Measurements from ENCODE around the gene PER1. TPM values are rescaled to one million over a fixed set of nuclear protein-coding genes. Genes with fewer than 3 reads are reported as not detected.

The PER1 gene
- total RNA-seq, 1 donor: 16.6 TPM

GRCh38 chr17:8105957-8106398, 46.2 kb downstream of the PER1 start:
- peak; percentile 79 for DNase-seq (ENCODE audit: insufficient read length, low spot score, missing footprints)
- H3K27ac ChIP-seq (ENCODE audit: low read depth, low read length): no peak overlapping the region
- no peaks in the 10 kb centered on the region for H4K20me1 ChIP-seq (ENCODE audit: insufficient read depth, low read length)
- peaks cover 12% of the 10 kb centered on the region for H3K27me3 ChIP-seq (ENCODE audit: insufficient read depth, low read length)
- H3K4me3 ChIP-seq (ENCODE audit: insufficient read depth, low read length): no peak overlapping the region
- TF ChIP-seq CTCF (IDR thresholded peaks at IDR 0.05; ENCODE audit: extremely low read depth, low read depth, low read length): no peak
- no peaks in the 10 kb centered on the region for H3K79me2 ChIP-seq (ENCODE audit: insufficient read depth, low read length)
- no peaks in the 10 kb centered on the region for H3K36me3 ChIP-seq (ENCODE audit: insufficient read depth, low read length)
- no peaks in the 10 kb centered on the region for H3K4me1 ChIP-seq (ENCODE audit: insufficient read depth, low read length)
- H3K9me3 ChIP-seq (ENCODE audit: low read depth, low read length): no peaks in the 10 kb centered on the region
- H2AFZ ChIP-seq (ENCODE audit: low read length): peak overlapping the region; percentile 37
- no peak overlapping the region for H3K4me2 ChIP-seq (ENCODE audit: insufficient read depth, low read length)

- no peaks in the 10 kb centered on the region for H3K4me1 ChIP-seq (ENCODE audit: insufficient read depth, low read length)
- H3K4me2 ChIP-seq (ENCODE audit: insufficient read depth, low read length): no peak overlapping the region
- H3K79me2 ChIP-seq (ENCODE audit: insufficient read depth, low read length): no peaks in the 10 kb centered on the region
- H3K27me3 ChIP-seq (ENCODE audit: insufficient read depth, low read length): peaks cover 2% of the 10 kb centered on the region
- H4K20me1 ChIP-seq (ENCODE audit: insufficient read depth, low read length): no peaks in the 10 kb centered on the region
- DNase-seq (ENCODE audit: insufficient read length, low spot score, missing footprints): no peak
- TF ChIP-seq CTCF (IDR thresholded peaks at IDR 0.05; ENCODE audit: extremely low read depth, low read depth, low read length): no peak
- H2AFZ ChIP-seq (ENCODE audit: low read length): no peak overlapping the region
- no peak overlapping the region for H3K27ac ChIP-seq (ENCODE audit: low read depth, low read length)
- H3K36me3 ChIP-seq (ENCODE audit: insufficient read depth, low read length): no peaks in the 10 kb centered on the region
- H3K4me3 ChIP-seq (ENCODE audit: insufficient read depth, low read length): no peak overlapping the region
- H3K9me3 ChIP-seq (ENCODE audit: low read depth, low read length): no peaks in the 10 kb centered on the region
These were observed 47.3 kb downstream of the PER1 start for GRCh38 chr17:8104911-8105310.

GRCh38 chr17:8103549-8103948, 48.7 kb downstream of the PER1 start:
- H3K36me3 ChIP-seq (ENCODE audit: insufficient read depth, low read length): no peaks in the 10 kb centered on the region
- H3K4me1 ChIP-seq (ENCODE audit: insufficient read depth, low read length): no peaks in the 10 kb centered on the region
- H3K4me2 ChIP-seq (ENCODE audit: insufficient read depth, low read length): no peak overlapping the region
- no peaks in the 10 kb centered on the region for H3K9me3 ChIP-seq (ENCODE audit: low read depth, low read length)
- no peak overlapping the region for H2AFZ ChIP-seq (ENCODE audit: low read length)
- TF ChIP-seq CTCF (IDR thresholded peaks at IDR 0.05; ENCODE audit: extremely low read depth, low read depth, low read length): no peak
- no peaks in the 10 kb centered on the region for H3K79me2 ChIP-seq (ENCODE audit: insufficient read depth, low read length)
- H3K4me3 ChIP-seq (ENCODE audit: insufficient read depth, low read length): no peak overlapping the region
- no peaks in the 10 kb centered on the region for H3K27me3 ChIP-seq (ENCODE audit: insufficient read depth, low read length)
- H3K27ac ChIP-seq (ENCODE audit: low read depth, low read length): no peak overlapping the region
- H4K20me1 ChIP-seq (ENCODE audit: insufficient read depth, low read length): no peaks in the 10 kb centered on the region
- DNase-seq (ENCODE audit: insufficient read length, low spot score, missing footprints): peak; percentile 50

- H3K36me3 ChIP-seq (ENCODE audit: insufficient read depth, low read length): no peaks in the 10 kb centered on the region
- H3K4me3 ChIP-seq (ENCODE audit: insufficient read depth, low read length): no peak overlapping the region
- no peaks in the 10 kb centered on the region for H3K79me2 ChIP-seq (ENCODE audit: insufficient read depth, low read length)
- TF ChIP-seq CTCF (IDR thresholded peaks at IDR 0.05; ENCODE audit: extremely low read depth, low read depth, low read length): no peak
- H3K4me1 ChIP-seq (ENCODE audit: insufficient read depth, low read length): no peaks in the 10 kb centered on the region
- no peaks in the 10 kb centered on the region for H4K20me1 ChIP-seq (ENCODE audit: insufficient read depth, low read length)
- H2AFZ ChIP-seq (ENCODE audit: low read length): no peak overlapping the region
- no peak overlapping the region for H3K27ac ChIP-seq (ENCODE audit: low read depth, low read length)
- no peaks in the 10 kb centered on the region for H3K9me3 ChIP-seq (ENCODE audit: low read depth, low read length)
- no peak overlapping the region for H3K4me2 ChIP-seq (ENCODE audit: insufficient read depth, low read length)
- no peak for DNase-seq (ENCODE audit: insufficient read length, low spot score, missing footprints)
- peaks cover 3% of the 10 kb centered on the region for H3K27me3 ChIP-seq (ENCODE audit: insufficient read depth, low read length)
These were observed 50.5 kb downstream of the PER1 start for GRCh38 chr17:8101721-8102120.
